Effector memory CD8-positive, alpha-beta T cell (primary cell): ENCODE data around the gene DIRAS3.
"Not testable (repeated sequence)": the region's sequence is repeated elsewhere in the genome, so short reads cannot be mapped to it uniquely, and the experiment has no call there.

ENCODE experiments used
- ATAC-seq: fragments of 150-1000 bp; cut with Tn5 transposase; replicated peaks from 2 replicates; pipeline ENCODE4 v1.10.0; 2021; ENCODE audit warnings: mild to moderate bottlenecking, moderate library complexity
- DNase-seq, 3 experiments: peaks; one replicate each; pipeline ENCODE4 v3.0.0; 2021
- H3K27ac Mint-ChIP-seq, 2 donors: one replicate each; pipeline ENCODE4 v1.8.0; 2022; ENCODE audit warnings: mild to moderate bottlenecking in 2 of 2, mixed read lengths in 2 of 2, moderate library complexity in 2 of 2
- H3K27me3 Mint-ChIP-seq, 2 donors: one replicate each; pipeline ENCODE4 v1.8.0; 2022; ENCODE audit warnings: mixed read lengths in 2 of 2
- H3K36me3 Mint-ChIP-seq: one replicate; pipeline ENCODE4 v1.8.0; 2022; ENCODE audit warnings: mild to moderate bottlenecking, moderate library complexity, mixed read lengths; ENCODE audit not compliant: insufficient read depth
- H3K4me1 Mint-ChIP-seq, 2 donors: one replicate each; pipeline ENCODE4 v1.8.0; 2022; ENCODE audit warnings: low read depth in 2 of 2, mixed read lengths in 2 of 2
- H3K4me3 Mint-ChIP-seq, 2 donors: one replicate each; pipeline ENCODE4 v1.8.0; 2022; ENCODE audit warnings: mild to moderate bottlenecking in 2 of 2, mixed read lengths in 2 of 2, moderate library complexity in 2 of 2
- H3K9me3 Mint-ChIP-seq, 2 donors: one replicate each; pipeline ENCODE4 v1.8.0; 2022; ENCODE audit warnings: mixed read lengths in 2 of 2

DIRAS3 gene

DNA sequence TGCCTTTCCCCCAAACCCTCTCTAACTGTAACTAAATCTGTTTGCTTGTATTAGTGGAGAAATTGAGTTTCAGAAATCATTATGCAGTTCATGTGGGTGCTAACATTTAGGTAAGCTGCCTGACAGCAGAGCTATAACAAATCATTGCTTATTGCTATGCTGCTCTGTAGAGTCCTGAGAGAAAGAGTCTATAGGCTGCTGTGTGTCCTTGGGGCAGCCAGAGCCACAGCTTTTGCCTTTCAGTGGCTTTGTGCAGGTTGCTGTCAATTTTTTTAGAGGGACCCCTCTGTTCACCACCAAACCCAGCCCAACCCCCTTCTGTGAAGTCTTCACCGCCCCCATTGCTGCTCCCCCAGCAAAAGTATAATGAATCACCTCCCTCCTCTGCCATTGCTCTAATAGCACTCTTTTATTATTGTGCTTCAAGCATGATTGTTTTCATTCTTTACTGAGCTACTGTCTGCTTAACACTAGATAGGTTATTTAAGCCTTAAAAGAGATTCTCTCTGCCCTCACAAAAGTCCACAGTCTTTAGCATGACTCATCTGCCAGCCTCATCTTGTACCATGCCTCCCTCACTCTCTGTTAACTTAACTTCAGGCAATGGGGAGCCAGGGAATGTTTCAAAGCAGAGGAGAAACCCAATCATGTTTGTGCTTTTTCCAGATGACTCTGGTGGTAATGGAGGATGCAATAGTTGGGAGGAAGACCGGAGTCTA lies 38.6 kb downstream of the DIRAS3 start:
- H3K4me3 Mint-ChIP-seq: no peak overlapping the region
- H3K27ac Mint-ChIP-seq: no peak overlapping the region
- H3K27me3 Mint-ChIP-seq: no peaks in the 10 kb centered on the region
- H3K4me1 Mint-ChIP-seq: no peaks in the 10 kb centered on the region
- H3K36me3 Mint-ChIP-seq: peaks cover 2% of the 10 kb centered on the region
- no peak for ATAC-seq
- DNase-seq: no peak
- H3K9me3 Mint-ChIP-seq: peaks cover 0 to 4% of the 10 kb centered on the region in 2 donors

DNA sequence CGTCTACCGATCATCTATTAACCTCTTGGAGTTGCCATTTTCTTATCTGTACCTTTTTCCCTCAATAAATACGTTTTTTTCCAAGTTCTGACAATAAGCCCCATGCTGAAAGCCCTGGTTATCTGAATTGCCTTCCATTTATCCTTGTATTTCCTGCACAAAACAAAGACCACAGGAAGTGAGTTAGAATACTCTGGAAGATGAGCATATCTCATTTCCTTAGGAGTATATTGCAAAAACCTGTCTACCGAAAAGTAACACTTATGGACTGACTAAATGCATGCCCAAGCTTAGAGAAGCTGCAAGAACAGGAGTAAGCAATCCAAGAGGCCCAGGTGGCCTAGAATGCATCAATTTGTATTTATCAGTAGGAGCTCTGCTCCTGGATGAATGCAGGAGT lies 39.9 kb downstream of the DIRAS3 start:
- no peak overlapping the region for H3K27ac Mint-ChIP-seq
- H3K9me3 Mint-ChIP-seq: peaks cover 7 to 10% of the 10 kb centered on the region in 2 donors
- no peak for ATAC-seq
- no peaks in the 10 kb centered on the region for H3K27me3 Mint-ChIP-seq
- peaks cover 2% of the 10 kb centered on the region for H3K36me3 Mint-ChIP-seq
- no peaks in the 10 kb centered on the region for H3K4me1 Mint-ChIP-seq
- no peak overlapping the region for H3K4me3 Mint-ChIP-seq
- DNase-seq: no peak

DNA sequence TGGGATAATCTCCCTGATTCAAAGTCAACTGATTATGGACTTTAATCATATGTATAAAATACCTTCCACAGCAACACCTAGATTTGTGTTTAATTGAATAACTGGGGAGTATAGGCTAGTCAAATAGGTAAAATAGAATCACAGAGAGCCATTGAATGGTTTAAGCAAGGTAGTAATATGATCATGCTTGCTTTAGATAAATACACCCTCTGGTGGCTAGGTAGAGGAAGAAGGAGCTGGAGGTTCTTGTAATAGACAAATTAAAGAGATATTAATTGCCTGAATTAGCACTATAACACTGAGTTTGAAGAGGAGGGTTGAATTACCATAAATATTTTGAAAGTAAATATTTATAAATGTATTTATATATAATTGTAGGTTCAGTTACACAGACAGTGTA lies 40.3 kb downstream of the DIRAS3 start:
- ATAC-seq: no peak
- H3K27ac Mint-ChIP-seq: no peak overlapping the region

DNA sequence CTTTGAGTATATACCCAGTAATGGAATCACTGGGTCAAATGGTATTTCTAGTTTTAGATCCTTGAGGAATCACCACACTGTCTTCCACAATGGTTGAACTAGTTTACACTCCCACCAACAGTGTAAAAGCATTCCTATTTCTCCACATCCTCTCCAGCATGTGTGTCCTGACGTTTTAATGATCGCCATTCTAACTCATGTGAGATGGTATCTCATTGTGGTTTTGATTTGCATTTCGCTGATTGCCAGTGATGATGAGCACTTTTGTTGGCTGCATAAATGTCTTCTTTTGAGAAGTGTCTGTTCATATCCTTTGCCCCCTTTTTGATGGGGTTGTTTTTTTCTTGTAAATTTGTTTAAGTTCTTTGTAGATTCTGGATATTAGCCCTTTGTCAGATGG lies 46.8 kb downstream of the DIRAS3 start:
- ATAC-seq, H3K36me3 Mint-ChIP-seq, H3K4me3 Mint-ChIP-seq, H3K27me3 Mint-ChIP-seq, DNase-seq, H3K27ac Mint-ChIP-seq, H3K4me1 Mint-ChIP-seq: not testable (repeated sequence)
- H3K9me3 Mint-ChIP-seq: peaks cover 10 to 27% of the 10 kb centered on the region in 2 donors

More for the DNA sequence above, 40.3 kb downstream of the DIRAS3 start:
- DNase-seq: no peak
- Mint-ChIP-seq H3K27me3 (no peaks in the 10 kb centered on the region), H3K4me3 (no peak overlapping the region), H3K36me3 (peaks cover 2% of the 10 kb centered on the region), H3K9me3 (peaks cover 7 to 10% of the 10 kb centered on the region in 2 donors), H3K4me1 (no peaks in the 10 kb centered on the region)

DNA sequence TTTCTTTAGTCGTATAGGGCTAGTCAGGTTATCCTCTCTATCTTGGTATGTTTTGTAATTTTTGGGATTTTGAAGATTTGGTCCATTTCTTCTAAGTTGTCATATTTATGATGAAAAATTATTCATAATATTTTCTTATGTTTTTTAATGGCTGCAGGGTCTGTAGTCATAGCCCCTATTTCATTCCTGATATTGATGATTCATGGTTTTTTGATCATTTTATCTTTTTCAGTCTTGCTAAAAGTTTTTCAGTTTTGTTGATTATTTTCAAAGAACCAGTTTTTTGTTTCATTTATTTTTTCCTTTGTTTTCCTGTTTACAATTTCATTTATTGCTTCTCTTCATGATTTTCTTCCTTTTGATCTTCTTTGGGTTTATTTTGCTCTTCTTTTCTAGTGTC lies 50.2 kb downstream of the DIRAS3 start:
- Mint-ChIP-seq H3K4me1 (no peaks in the 10 kb centered on the region), H3K27ac (no peak overlapping the region), H3K4me3 (no peak overlapping the region), H3K27me3 (no peaks in the 10 kb centered on the region), H3K9me3 (peaks cover 4 to 20% of the 10 kb centered on the region in 2 donors), H3K36me3 (no peaks in the 10 kb centered on the region)
- no peak for DNase-seq
- no peak for ATAC-seq

DNA sequence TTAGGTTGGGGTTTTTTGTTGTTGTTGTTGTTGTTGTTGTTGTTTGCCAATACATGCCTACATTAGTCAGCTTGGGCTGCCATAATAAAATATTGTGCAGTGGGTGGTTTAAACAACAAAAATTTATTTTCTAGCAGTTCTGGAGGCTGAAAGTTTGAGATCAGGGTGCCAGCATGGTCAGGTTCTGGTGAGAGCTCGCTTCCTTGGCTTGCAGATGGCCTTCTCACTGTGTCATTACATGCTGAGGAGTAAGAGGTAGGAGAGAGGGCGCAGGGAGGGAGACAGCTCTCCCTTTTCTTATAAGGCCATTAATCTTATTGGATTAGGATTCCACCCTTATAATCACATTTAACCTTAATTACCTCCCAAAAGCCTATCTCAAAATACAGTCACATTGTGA lies 52.7 kb downstream of the DIRAS3 start:
- DNase-seq: no peak
- ATAC-seq: no peak
- no peaks in the 10 kb centered on the region for H3K36me3 Mint-ChIP-seq
- H3K27ac Mint-ChIP-seq: no peak overlapping the region
- H3K27me3 Mint-ChIP-seq: no peaks in the 10 kb centered on the region
- H3K4me1 Mint-ChIP-seq: no peaks in the 10 kb centered on the region
- no peak overlapping the region for H3K4me3 Mint-ChIP-seq
- peaks cover 4 to 20% of the 10 kb centered on the region in 2 donors for H3K9me3 Mint-ChIP-seq
